Liver (tissue), 3 donors: ENCODE data around the gene LIMA1.

Source experiments
- ATF3 ChIP-seq: IDR thresholded peaks from 2 replicates; pipeline ENCODE4 v1.6.1; 2016; ENCODE audit warnings: antibody characterized with exemption
- CTCF ChIP-seq: fragments of 150-350 bp; IDR thresholded peaks from 2 replicates; pipeline ENCODE4 v1.5.1; 2017; ENCODE audit warnings: improper control_type of control experiment, low read depth, low read length; ENCODE audit not compliant: missing input control
- EGR1 ChIP-seq, 2 donors: IDR thresholded peaks; 2 replicates each; pipeline ENCODE4 v1.6.1; 2016 to 2018; ENCODE audit warnings: antibody characterized with exemption in 2 of 2, low read depth in 2 of 2
- JUND ChIP-seq, 2 donors: IDR thresholded peaks; 2 replicates each; pipeline ENCODE4 v1.6.1; 2016; ENCODE audit warnings: antibody characterized with exemption in 2 of 2
- MAX ChIP-seq: IDR thresholded peaks from 2 replicates; pipeline ENCODE4 v1.6.1; 2016; ENCODE audit warnings: antibody characterized with exemption
- RAD21 ChIP-seq, 2 donors: IDR thresholded peaks; 2 replicates each; pipeline ENCODE4 v1.6.1; 2016; ENCODE audit warnings: antibody characterized with exemption in 2 of 2, mild to moderate bottlenecking in 2 of 2
- REST ChIP-seq: IDR thresholded peaks from 2 replicates; pipeline ENCODE4 v1.6.1; 2016; ENCODE audit warnings: antibody characterized with exemption, mild to moderate bottlenecking
- SP1 ChIP-seq: IDR thresholded peaks from 2 replicates; pipeline ENCODE4 v1.6.1; 2018; ENCODE audit warnings: antibody characterized with exemption, mild to moderate bottlenecking
- YY1 ChIP-seq: IDR thresholded peaks from 2 replicates; pipeline ENCODE4 v1.6.1; 2016; ENCODE audit warnings: antibody characterized with exemption, mild to moderate bottlenecking
- ZBTB33 ChIP-seq: IDR thresholded peaks from 2 replicates; pipeline ENCODE4 v1.6.1; 2016; ENCODE audit warnings: antibody characterized with exemption
- donor health status: healthy.
- donor health status: healthy.

GRCh38 chr12:50167049-50167828, 116.1 kb downstream of the LIMA1 start, which contains the start of gene CERS5:
- no peak for TF ChIP-seq ZBTB33
- peak; percentile 41 for TF ChIP-seq CTCF
- TF ChIP-seq MAX = peak; percentile 19
- TF ChIP-seq YY1 = peak; percentile 57
- peak; percentile 38 to 53 for TF ChIP-seq RAD21 (IDR thresholded peaks at IDR 0.05)
- peak in 1 of 2 donors; percentile 14 for TF ChIP-seq EGR1 (IDR thresholded peaks at IDR 0.05; ENCODE audit: low read depth in 2 of 2)
- TF ChIP-seq REST = peak; percentile 53
- no peak for TF ChIP-seq ATF3
- peak in 1 of 2 donors; percentile 45 for TF ChIP-seq JUND (IDR thresholded peaks at IDR 0.05)
- peak; percentile 85 for TF ChIP-seq SP1
